Stimulated activated CD8-positive, alpha-beta memory T cell treated with anti-CD3 and anti-CD28 coated beads, Interleukin-12 subunit alpha, Interleukin-12 subunit beta, amount 100 ng/mL, for 24 hours (primary cell): ENCODE results near the gene SEMA5B.

Experiments
- DNase-seq: peaks from one replicate; pipeline ENCODE4 v3.0.0-alpha.2; 2020; ENCODE audit errors: extremely low read depth

SEMA5B gene

GRCh38 chr3:122969585-122970469, 57.7 kb downstream of the SEMA5B start:
- no peak for DNase-seq

GRCh38 chr3:122967765-122968164, 59.8 kb downstream of the SEMA5B start:
- no peak for DNase-seq

GRCh38 chr3:122967356-122967755, 60.2 kb downstream of the SEMA5B start:
- DNase-seq = no peak

- no peak for DNase-seq
Observed at GRCh38 chr3:122966045-122966444, 61.5 kb downstream of the SEMA5B start.

GRCh38 chr3:122964811-122965210, 62.8 kb downstream of the SEMA5B start:
- no peak for DNase-seq

GRCh38 chr3:122962149-122962548, 65.4 kb downstream of the SEMA5B start:
- DNase-seq = no peak

- no peak for DNase-seq
Observed at GRCh38 chr3:122961146-122961545, 66.4 kb downstream of the SEMA5B start.

- no peak for DNase-seq
Observed at GRCh38 chr3:122960652-122961051, 66.9 kb downstream of the SEMA5B start.

GRCh38 chr3:122959339-122959738, 68.2 kb downstream of the SEMA5B start:
- no peak for DNase-seq

- DNase-seq = no peak
Observed at GRCh38 chr3:122957707-122958689, 69.6 kb downstream of the SEMA5B start.

GRCh38 chr3:122956693-122957455, 70.7 kb downstream of the SEMA5B start:
- no peak for DNase-seq

GRCh38 chr3:122955916-122956692, 71.5 kb downstream of the SEMA5B start:
- DNase-seq = no peak

- no peak for DNase-seq
Observed at GRCh38 chr3:122952520-122952919, 75.0 kb downstream of the SEMA5B start.

- no peak for DNase-seq
Observed at GRCh38 chr3:122948408-122948807, 79.2 kb downstream of the SEMA5B start.

GRCh38 chr3:122947738-122948137, 79.8 kb downstream of the SEMA5B start:
- DNase-seq = no peak

GRCh38 chr3:122947196-122947595, 80.4 kb downstream of the SEMA5B start:
- DNase-seq = no peak

- DNase-seq = no peak
Observed at GRCh38 chr3:122946185-122946584, 81.4 kb downstream of the SEMA5B start.

GRCh38 chr3:122945230-122945629, 82.3 kb downstream of the SEMA5B start:
- DNase-seq = no peak

- no peak for DNase-seq
Observed at GRCh38 chr3:122944671-122945161, 82.8 kb downstream of the SEMA5B start.

GRCh38 chr3:122943828-122944190, 83.8 kb downstream of the SEMA5B start:
- no peak for DNase-seq
